ENCODE measurements around the gene TCTN1. TPM values are rescaled to one million over a fixed set of nuclear protein-coding genes. Genes with fewer than 3 reads are reported as not detected.

Gene TCTN1
- total and polyA plus RNA-seq, 2 of the 4 experiments (the other 2 are of a cell fraction): 11.7 to 18.8 TPM

- Histone ChIP-seq H3K9me1 (ENCODE audit: insufficient read depth, low read length) (no peaks in the 10 kb centered on the region), H2AK5ac (ENCODE audit: low read depth, low read length) (no peak overlapping the region), H3K27me3 (ENCODE audit: control insufficient read depth, insufficient read depth, low read length) (peaks cover 2% of the 10 kb centered on the region; the same call in 1 of the 2 replicates), H4K20me1 (ENCODE audit: insufficient read depth, low read length) (no peaks in the 10 kb centered on the region), H3K18ac (ENCODE audit: low read depth, low read length) (no peak overlapping the region), H4K5ac (ENCODE audit: low read depth, low read length) (no peak overlapping the region), H3K23ac (ENCODE audit: low read depth, low read length) (no peak overlapping the region), H3K4me1 (ENCODE audit: control insufficient read depth, insufficient read depth, low read length) (no peaks in the 10 kb centered on the region; the same call in 1 of the 2 replicates), H3K4me3 (ENCODE audit: insufficient read depth, low read depth, low read length) (no peak overlapping the region), H2BK20ac (ENCODE audit: low read depth, low read length) (no peak overlapping the region), H3K56ac (ENCODE audit: extremely low read depth, insufficient read depth, low read length) (no peak overlapping the region), H2BK5ac (ENCODE audit: low read depth, low read length, poor library complexity, severe bottlenecking) (no peak overlapping the region), H2AFZ (replicated peaks; ENCODE audit: low read length, poor library complexity) (no peak overlapping the region), H3K4me2 (ENCODE audit: low read depth, low read length) (no peak overlapping the region), H3K27ac (ENCODE audit: insufficient read depth, low read length) (no peak overlapping the region), H2BK15ac (ENCODE audit: low read depth, low read length) (no peak overlapping the region), H3K9ac (ENCODE audit: low read depth, low read length) (no peak overlapping the region), H4K8ac (ENCODE audit: low read depth in 2 of 2, low read length in 2 of 2) (no peak overlapping the region), H3K9me3 (ENCODE audit: control insufficient read depth, insufficient read depth, low read length) (no peaks in the 10 kb centered on the region), H3K79me1 (ENCODE audit: low read depth in 1 of 2, low read length in 2 of 2) (no peaks in the 10 kb centered on the region), H2BK120ac (ENCODE audit: low read depth, low read length) (no peak overlapping the region), H3K36me3 (ENCODE audit: control insufficient read depth, insufficient read depth, low read length) (no peaks in the 10 kb centered on the region), H2AK9ac (replicated peaks; ENCODE audit: low read depth, low read length, poor library complexity) (no peak overlapping the region), H4K91ac (ENCODE audit: insufficient read depth, low read depth, low read length) (no peak overlapping the region), H3K14ac (replicated peaks; ENCODE audit: low read depth, low read length) (no peak overlapping the region), H3K4ac (ENCODE audit: low read depth, low read length) (no peak overlapping the region)
- intact Hi-C loops (cut with micrococcal nuclease): no loop called here
- dilution Hi-C loops (cut with HindIII; ENCODE audit: low sequenced_read_pairs, unreplicated experiment): no loop called here
- ATAC-seq (ENCODE audit: low read depth) (no peak), DNase-seq (no peak)
- in situ Hi-C loops (cut with MboI; ENCODE audit: low sequenced_read_pairs): no loop called here
- ChIA-PET POLR2A (ENCODE audit: unreplicated experiment) (no interaction called here), CTCF (no interaction called here)
- no CpG with 5 or more reads among the region's 3 CpGs for WGBS, 2 experiments (ENCODE audit: extremely low coverage in 2 of 2, insufficient read length in 1 of 2)
- no peak for TF ChIP-seq MAZ (IDR thresholded peaks at IDR 0.05; ENCODE audit: borderline replicate concordance, low read depth, low read length)
- no peak for TF ChIP-seq MAFK (IDR thresholded peaks at IDR 0.05; ENCODE audit: low read depth, low read length)
- no peak for TF ChIP-seq NFE2L2 (IDR thresholded peaks at IDR 0.05; ENCODE audit: low read depth, low read length)
- no peak for TF ChIP-seq ELK1 (IDR thresholded peaks at IDR 0.05; ENCODE audit: borderline replicate concordance, low read depth, low read length)
- no peak for TF ChIP-seq MXI1 (IDR thresholded peaks at IDR 0.05; ENCODE audit: borderline replicate concordance, low read depth, low read length)
- no peak for TF ChIP-seq RCOR1 (IDR thresholded peaks at IDR 0.05; ENCODE audit: insufficient replicate concordance, low read length)
- no peak for TF ChIP-seq CTCF (conservative IDR thresholded peaks at IDR 0.05; ENCODE audit: low read depth, low read length)
- TF ChIP-seq CEBPB (IDR thresholded peaks at IDR 0.05; ENCODE audit: low read depth, low read length): no peak
- no peak for TF ChIP-seq RFX5 (IDR thresholded peaks at IDR 0.05; ENCODE audit: low read depth, low read length)
- TF ChIP-seq USF2 (IDR thresholded peaks at IDR 0.05; ENCODE audit: low read depth, low read length): no peak
- no TSS peak for BruUV-seq (replicated peaks)
Measured at GRCh38 chr12:110696283-110696682, 82.4 kb downstream of the TCTN1 start.

Measured in IMR-90 (cell line).